NCI-H2227 (cell line): ENCODE measurements around the gene HRH3.

ENCODE experiments used
- DNase-seq: peaks from one replicate; lab custom pipeline; 2025; ENCODE audit not compliant: unreplicated experiment; lab: John Stamatoyannopoulos, UW

The HRH3 gene

GRCh38 chr20:62244644-62245108 is 24.6 kb upstream of the HRH3 start:
- DNase-seq = no peak

DNA sequence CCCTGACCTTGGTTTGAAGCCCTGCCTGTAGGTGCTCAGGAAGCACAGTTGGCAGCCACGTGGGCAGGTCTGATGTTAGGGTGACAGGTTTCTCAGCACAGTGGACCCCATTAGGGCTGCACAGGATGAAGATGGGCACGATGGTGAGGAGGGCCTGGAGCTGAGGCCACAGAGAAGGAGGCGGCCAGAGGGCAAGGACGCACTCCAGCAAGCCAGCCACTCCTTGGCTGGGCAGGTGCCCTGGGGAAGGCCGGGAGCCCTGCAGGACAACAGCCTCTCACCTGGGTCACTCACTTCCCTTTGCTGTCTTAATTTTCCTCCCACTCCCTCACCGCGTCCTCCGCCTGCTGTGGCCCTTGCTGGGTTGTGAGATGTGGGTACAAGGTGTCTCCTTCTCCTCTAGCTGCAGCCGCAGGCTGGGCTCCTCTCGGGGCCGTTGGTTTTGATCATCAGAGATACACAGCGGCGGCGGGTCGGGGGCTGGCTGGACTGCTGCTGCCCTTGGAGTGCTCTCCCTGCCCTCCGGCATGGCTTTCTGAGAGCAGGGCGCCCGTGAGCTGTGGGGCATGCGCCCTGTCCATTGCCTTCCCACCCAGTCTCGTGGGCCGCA is 23.9 kb upstream of the HRH3 start:
- no peak for DNase-seq

- no peak for DNase-seq
These were observed 23.0 kb upstream of the HRH3 start for GRCh38 chr20:62243106-62243505.

GRCh38 chr20:62242176-62242575 is 22.1 kb upstream of the HRH3 start:
- DNase-seq = no peak

GRCh38 chr20:62241506-62241905 is 21.4 kb upstream of the HRH3 start:
- no peak for DNase-seq

DNA sequence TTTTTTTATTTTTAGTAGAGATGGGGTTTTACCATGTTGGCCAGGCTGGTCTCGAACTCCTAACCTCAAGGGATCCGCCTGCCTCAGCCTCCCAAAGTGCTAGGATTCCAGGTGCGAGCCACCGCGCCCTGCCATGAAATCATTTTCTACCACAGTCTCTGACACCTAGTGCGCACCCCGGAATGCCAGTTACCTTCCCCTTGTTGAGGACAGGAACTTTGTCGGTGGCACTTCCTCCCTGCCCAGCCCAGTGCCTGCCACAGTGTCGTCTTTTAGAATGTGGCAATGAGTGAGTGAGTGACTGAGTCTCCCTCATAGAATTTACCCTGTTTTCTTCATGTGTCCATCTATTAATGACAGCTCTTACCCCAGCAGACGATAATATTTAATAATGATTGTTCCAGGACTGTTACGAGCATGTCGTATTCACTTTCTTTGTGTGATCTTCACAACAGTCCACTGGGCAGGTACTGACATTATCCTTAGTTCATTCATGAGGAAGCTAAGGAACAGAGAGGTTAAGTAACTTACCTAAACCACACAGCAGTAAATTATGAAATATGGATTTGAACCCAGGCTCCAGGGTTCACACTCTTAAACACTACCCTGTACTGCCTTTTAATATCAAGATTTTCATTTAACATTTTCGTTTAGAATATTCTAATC is 20.1 kb upstream of the HRH3 start:
- no peak for DNase-seq

GRCh38 chr20:62239278-62239879 is 19.3 kb upstream of the HRH3 start:
- DNase-seq = no peak

DNA sequence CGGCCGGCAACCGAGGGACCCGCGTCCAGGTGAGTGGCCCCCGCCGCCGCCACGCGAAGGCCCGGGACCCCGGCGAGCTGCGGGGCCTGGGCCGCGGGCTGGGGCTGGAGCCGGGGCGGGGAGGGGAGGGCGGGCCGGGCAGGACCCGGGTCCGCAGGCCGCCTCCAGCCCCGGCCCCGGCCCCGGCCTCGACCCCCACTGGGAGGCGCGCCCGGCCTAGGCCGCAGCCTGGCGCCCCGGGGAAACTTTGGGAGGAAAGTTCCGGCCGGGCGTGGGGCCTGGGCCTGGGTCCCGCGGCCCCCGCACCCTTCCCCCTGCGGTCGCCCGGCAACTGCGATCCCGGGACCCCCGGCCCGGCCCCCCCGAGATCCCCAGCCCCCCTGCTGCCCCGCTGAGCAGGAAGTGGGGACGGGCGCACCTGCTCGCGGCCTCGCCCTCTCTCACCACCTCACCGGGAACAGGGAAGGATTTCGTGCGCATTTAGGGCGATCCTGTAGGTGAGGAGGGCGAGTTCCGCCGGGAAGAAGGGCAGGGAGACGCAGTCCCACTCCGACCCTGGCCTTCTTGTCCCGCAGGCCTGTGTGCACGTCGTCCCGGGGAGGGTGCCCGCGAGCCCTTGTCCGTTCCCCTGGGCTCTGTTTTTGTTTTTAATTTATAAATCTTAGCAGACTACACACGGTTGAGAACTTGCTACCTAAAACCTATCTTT is 18.6 kb upstream of the HRH3 start:
- DNase-seq = no peak

GRCh38 chr20:62237801-62238568 is 17.9 kb upstream of the HRH3 start, which contains the start of gene OSBPL2:
OSBPL2 (plus strand) TSS chr20:62238521; CDS start chr20:62256185, 17,664 bp downstream.
- DNase-seq = peak; percentile 99

- no peak for DNase-seq
These were observed 17.4 kb upstream of the HRH3 start for GRCh38 chr20:62237514-62237800.

DNA sequence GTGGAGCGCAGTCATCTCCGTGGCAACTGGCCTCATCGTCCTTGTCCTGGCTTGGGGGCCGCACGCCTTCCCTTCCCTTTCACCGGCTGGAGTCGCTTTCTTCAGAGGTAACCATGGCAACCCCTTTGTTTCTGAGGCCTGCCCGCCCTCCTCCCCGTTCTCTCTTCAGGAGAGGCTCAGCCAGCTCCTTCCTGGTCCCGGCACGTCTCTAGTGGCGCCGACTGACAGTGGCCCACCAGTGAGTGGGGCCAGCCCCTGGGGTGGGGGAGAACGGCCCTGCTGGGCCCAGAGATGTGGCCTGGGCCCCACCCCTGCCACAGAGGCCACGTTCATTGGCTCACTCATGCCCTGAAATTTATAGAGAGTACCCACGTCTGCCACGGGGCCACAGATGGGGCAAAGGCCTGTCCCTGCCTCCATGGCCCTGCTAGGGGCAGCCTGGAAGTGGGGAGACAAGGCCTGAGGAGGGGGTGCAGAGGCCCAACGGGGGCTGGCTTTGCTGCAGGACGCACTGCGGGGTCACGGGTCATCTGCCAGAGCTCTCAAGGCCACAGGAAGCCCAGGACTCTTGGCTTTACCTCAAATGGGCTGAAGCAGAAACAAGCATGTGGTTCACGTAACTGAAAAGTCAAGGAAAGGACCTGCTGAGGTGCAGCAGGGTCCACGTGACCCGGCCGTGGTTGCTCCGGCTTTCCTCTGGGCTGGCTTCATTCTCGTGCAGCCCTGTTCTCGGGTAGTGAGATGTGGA is 16.9 kb upstream of the HRH3 start:
- DNase-seq = peak; percentile 96

- no peak for DNase-seq
These were observed 16.1 kb upstream of the HRH3 start for GRCh38 chr20:62236200-62236599.

DNA sequence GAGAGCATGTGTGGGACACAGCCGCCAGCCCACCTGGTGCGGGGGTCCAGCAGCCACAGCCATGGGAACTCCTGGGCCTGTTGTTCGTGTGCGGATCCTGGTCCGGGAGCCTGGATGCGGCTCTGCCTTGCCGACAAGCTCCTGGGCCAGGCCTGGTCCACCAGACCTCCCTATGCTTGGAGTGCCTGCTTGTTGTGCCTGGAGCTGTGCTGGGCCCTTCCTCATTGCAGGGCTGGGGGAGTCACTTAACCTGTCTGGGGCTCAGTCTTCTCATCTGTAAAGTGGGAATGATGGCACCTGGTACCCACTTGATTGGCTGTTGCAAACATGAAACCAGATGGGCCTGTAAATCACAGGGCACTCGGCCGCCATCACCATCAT is 15.7 kb upstream of the HRH3 start:
- no peak for DNase-seq

DNA sequence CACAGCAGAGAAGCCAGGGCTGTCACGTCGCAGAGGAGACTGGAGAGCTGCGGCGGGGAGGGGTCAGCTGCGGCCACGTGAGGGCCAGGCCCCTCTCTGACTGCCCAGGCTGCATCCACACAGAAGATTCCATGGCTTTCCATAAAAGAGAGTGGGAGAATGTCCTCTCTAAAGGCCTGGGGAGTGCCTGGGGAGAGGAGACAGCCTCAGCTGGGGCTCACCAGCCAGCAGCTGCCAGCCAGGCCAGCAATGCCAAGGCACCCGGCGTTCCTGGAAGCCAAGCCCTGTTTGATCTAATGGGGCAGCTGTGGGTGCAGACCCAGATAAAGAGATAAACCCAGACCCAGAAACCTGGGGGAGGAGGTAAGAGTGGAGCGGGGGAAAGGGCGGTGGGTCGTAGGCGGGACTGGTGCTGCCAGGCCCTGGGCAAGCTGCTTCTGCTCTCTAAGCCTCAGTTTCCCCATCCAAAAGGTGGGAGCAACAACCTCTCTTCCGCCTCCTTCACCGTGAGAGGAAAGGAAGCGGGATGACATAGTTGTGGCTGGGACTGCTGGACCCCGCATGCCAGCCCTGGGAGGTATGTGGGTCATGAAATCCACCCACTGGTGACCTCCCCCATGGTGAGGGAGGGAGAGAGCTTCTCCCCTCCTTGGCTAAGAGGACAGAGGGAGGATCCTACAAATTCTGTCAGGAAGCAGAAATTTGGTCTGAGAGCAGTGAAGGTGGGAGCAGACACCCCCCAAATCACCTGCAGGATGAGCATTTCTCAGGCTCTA is 15.1 kb upstream of the HRH3 start:
- DNase-seq = no peak

DNA sequence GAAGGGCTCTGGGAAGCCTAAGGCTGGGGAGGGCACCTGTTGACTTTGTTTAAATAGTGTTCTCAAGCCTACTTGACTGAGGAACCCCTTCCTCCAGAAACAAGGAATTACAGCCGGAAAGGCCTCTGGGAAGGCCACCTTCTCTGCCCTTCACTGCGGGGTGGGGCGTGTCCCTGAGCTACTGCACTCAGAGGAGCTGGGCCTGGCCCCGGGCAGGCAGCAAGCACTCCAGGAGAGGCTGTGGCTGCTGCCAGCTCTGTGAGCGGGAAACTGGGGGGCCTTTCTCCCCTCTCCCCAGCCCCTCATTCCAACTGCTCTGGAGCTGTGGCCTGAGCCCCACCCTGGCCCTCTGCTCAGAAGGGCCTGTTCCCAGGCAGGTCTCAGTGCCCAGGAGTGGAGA is 14.3 kb upstream of the HRH3 start:
- DNase-seq = peak; percentile 60

DNA sequence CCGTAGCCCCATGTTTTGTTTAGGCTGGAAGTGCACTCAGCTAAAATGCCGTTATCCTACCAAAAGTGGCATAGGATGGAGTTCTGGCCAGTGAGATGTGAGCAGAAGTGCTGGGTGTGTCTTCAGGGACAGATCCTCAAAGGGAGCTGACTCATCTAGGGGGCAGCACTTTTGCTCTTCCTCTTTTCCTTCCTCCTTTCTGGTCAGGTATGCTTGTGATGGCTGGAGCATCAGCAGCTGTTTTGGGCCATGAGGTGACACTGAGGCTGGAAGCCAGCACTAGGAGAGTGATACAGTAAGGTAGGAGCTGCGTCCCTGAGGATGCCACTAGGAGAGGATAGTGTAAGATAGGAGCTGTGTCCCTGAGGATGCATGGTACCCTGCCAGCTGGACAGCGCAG is 13.6 kb upstream of the HRH3 start:
- DNase-seq = no peak

GRCh38 chr20:62232770-62233645 is 12.9 kb upstream of the HRH3 start:
- DNase-seq = no peak

- DNase-seq = no peak
These were observed 12.1 kb upstream of the HRH3 start for GRCh38 chr20:62232194-62232593.

GRCh38 chr20:62231292-62231691 is 11.2 kb upstream of the HRH3 start:
- DNase-seq = no peak
